Astrocyte (in vitro differentiated cells and primary cell): ENCODE results near the gene ATG7.
"Not testable (repeated sequence)": the region's sequence is repeated elsewhere in the genome, so short reads cannot be mapped to it uniquely, and the experiment has no call there.

Source experiments
- CTCF ChIP-seq: IDR thresholded peaks from 2 replicates; pipeline ENCODE4 v1.5.1; 2011; ENCODE audit warnings: low read depth, mild to moderate bottlenecking, inconsistent platforms, low read length, moderate library complexity; ENCODE audit not compliant: insufficient read depth
- EZH2 ChIP-seq: IDR thresholded peaks from 2 replicates; pipeline ENCODE4 v1.6.1; 2012; ENCODE audit warnings: mild to moderate bottlenecking, low read length, inconsistent platforms; ENCODE audit not compliant: insufficient read depth

GRCh38 chr3:11526121-11526520 lies 253.9 kb downstream of the ATG7 start:
- not testable (repeated sequence) for TF ChIP-seq CTCF, EZH2
